Stimulated activated CD4-positive, alpha-beta T cell treated with anti-CD3 and anti-CD28 coated beads, TNF-alpha, amount 100 ng/mL, for 4 hours (primary cell): Measurements from ENCODE around the gene UBE2L3.

ENCODE experiments used
- DNase-seq, 3 experiments: peaks; one replicate each; pipeline ENCODE4 v3.0.0-alpha.2; 2020; ENCODE audit warnings: low read depth in 3 of 3

Gene UBE2L3

GRCh38 chr22:21669026-21669425 lies 101.5 kb downstream of the UBE2L3 start:
- no peak for DNase-seq

- no peak for DNase-seq
Measured at GRCh38 chr22:21672107-21672629, 104.7 kb downstream of the UBE2L3 start.
